ENCODE measurements around the gene CYP26B1.

GRCh38 chr2:72144274-72144631 lies 3.4 kb downstream of the CYP26B1 start:
- no peak for TF ChIP-seq CTCF (IDR thresholded peaks at IDR 0.05 in 4 of 5, conservative IDR thresholded peaks at IDR 0.05 in 1 of 5)
- no peak for TF ChIP-seq POLR2A (IDR thresholded peaks at IDR 0.05)
